HepG2 (cell line): ENCODE results near the gene CD300LF.

ENCODE experiments used
- SP140L ChIP-seq: sonication (generic); formaldehyde crosslinking; IDR thresholded peaks from 2 replicates; pipeline ENCODE4 v1.4.0; 2020; ENCODE audit warnings: missing genetic modification reagents, borderline replicate concordance
- ZNF780A ChIP-seq: sonication (generic); formaldehyde crosslinking; IDR thresholded peaks from 2 replicates; pipeline ENCODE4 v1.8.0; 2022; ENCODE audit warnings: mild to moderate bottlenecking, missing genetic modification reagents, moderate library complexity
- ZSCAN20 ChIP-seq: sonication (generic); formaldehyde crosslinking; IDR thresholded peaks from 2 replicates; pipeline ENCODE4 v1.4.0; 2020; ENCODE audit warnings: missing genetic modification reagents, mild to moderate bottlenecking, borderline replicate concordance
- TF ChIP-seq, protein P1 (sequence below): sonication (generic); formaldehyde crosslinking; IDR thresholded peaks from 2 replicates; pipeline ENCODE4 v1.5.0; 2020; ENCODE audit warnings: mild to moderate bottlenecking, missing genetic modification reagents, moderate library complexity

DNA sequence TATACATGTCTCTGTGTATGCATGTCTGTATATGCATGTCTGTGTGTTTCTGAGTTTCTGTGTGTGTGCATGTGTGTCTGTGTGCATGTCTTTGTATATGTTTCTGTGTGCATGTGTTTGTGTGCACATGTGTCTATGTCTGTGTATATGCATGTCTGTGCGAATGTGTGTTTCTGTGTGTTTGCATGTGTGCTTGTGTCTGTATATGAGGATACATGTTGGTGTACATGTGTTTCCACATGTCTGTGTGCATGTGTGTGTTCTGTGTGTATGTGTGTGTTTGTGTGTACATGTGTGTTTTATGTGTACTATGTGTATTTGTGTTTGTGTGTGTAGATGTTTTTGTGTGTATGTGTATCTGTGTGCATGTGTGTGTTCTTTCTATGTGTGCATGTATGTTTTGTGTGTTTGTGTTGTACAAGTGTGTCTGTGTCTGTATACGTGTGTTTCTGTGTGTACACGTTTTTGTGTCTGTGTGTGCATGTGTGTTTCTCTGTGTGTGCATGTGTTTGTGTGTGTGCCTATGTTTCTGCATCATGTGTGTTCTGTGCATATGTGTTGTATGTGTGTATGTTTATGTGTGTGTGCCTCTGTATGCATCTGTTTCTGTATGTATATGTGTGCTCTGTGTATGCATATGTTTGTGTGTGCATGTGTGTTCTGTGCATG is 15.4 kb upstream of the CD300LF start:
- TF ChIP-seq ZNF780A: no peak
- TF ChIP-seq ZSCAN20: no peak
- no peak for TF ChIP-seq SP140L
- TF ChIP-seq, protein P1, sequence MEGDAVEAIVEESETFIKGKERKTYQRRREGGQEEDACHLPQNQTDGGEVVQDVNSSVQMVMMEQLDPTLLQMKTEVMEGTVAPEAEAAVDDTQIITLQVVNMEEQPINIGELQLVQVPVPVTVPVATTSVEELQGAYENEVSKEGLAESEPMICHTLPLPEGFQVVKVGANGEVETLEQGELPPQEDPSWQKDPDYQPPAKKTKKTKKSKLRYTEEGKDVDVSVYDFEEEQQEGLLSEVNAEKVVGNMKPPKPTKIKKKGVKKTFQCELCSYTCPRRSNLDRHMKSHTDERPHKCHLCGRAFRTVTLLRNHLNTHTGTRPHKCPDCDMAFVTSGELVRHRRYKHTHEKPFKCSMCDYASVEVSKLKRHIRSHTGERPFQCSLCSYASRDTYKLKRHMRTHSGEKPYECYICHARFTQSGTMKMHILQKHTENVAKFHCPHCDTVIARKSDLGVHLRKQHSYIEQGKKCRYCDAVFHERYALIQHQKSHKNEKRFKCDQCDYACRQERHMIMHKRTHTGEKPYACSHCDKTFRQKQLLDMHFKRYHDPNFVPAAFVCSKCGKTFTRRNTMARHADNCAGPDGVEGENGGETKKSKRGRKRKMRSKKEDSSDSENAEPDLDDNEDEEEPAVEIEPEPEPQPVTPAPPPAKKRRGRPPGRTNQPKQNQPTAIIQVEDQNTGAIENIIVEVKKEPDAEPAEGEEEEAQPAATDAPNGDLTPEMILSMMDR (CRISPR knock-in tag): no peak
